Fibroblast of villous mesenchyme (primary cell): ENCODE data around the gene ERC1. TPM values are rescaled to one million over a fixed set of nuclear protein-coding genes. Genes with fewer than 3 reads are reported as not detected.
A peak's percentile ranks its signal among the peaks of the same experiment; 100 is the strongest.

Source experiments
- DNase-seq: peaks from one replicate; pipeline ENCODE4 v3.0.0-alpha.2; 2010; ENCODE audit warnings: low read depth
- H3K4me3 ChIP-seq: 2 replicates; pipeline ENCODE4 v1.5.1; 2011; ENCODE audit warnings: low read depth, mild to moderate bottlenecking, low read length
- CTCF ChIP-seq: IDR thresholded peaks from 2 replicates; pipeline ENCODE4 v1.5.1; 2012; ENCODE audit warnings: low read depth, mild to moderate bottlenecking, low read length; ENCODE audit not compliant: insufficient read depth
- total RNA-seq: library from RNA; depleted of rRNA; stranded (reverse); fragments of >200 nt; gene quantifications from 2 replicates; pipeline ENCODE4 v1.2.3, GENCODE V29; 2012

The ERC1 gene
- total RNA-seq, 1 donor = 49.7 TPM

- no peak for DNase-seq
- no peak overlapping the region for H3K4me3 ChIP-seq
- no peak for TF ChIP-seq CTCF
Observed at GRCh38 chr12:1305063-1305434, 314.0 kb downstream of the ERC1 start.

- no peak for TF ChIP-seq CTCF
- no peak overlapping the region for H3K4me3 ChIP-seq
- DNase-seq = peak; percentile 36
Observed at GRCh38 chr12:1305791-1306500, 314.9 kb downstream of the ERC1 start.

GRCh38 chr12:1306817-1307216 lies 315.8 kb downstream of the ERC1 start:
- no peak for TF ChIP-seq CTCF
- DNase-seq = no peak
- H3K4me3 ChIP-seq = no peak overlapping the region

- DNase-seq = no peak
- no peak for TF ChIP-seq CTCF
- H3K4me3 ChIP-seq = no peak overlapping the region
Observed at GRCh38 chr12:1307796-1308195, 316.8 kb downstream of the ERC1 start.

GRCh38 chr12:1309613-1310012 lies 318.6 kb downstream of the ERC1 start:
- TF ChIP-seq CTCF = no peak
- H3K4me3 ChIP-seq = no peak overlapping the region
- no peak for DNase-seq

- no peak for DNase-seq
- TF ChIP-seq CTCF = no peak
- H3K4me3 ChIP-seq = no peak overlapping the region
Observed at GRCh38 chr12:1310653-1311052, 319.6 kb downstream of the ERC1 start.

- DNase-seq = no peak
- H3K4me3 ChIP-seq = no peak overlapping the region
- no peak for TF ChIP-seq CTCF
Observed at GRCh38 chr12:1311145-1311544, 320.1 kb downstream of the ERC1 start.
